Upper lobe of left lung (tissue), 4 donors: ENCODE measurements around the gene NPC2.

ENCODE experiments used
- POLR2A ChIP-seq, 4 donors: fragments of 450-650 bp; IDR thresholded peaks; one replicate each; pipeline ENCODE4 v1.5.1; 2016 to 2017; ENCODE audit warnings: antibody characterized with exemption in 4 of 4, mild to moderate bottlenecking in 2 of 4
- POLR2AphosphoS5 ChIP-seq, 2 donors: sonication (generic); formaldehyde crosslinking; IDR thresholded peaks; one replicate each; pipeline ENCODE4 v1.5.1; 2017; ENCODE audit warnings: antibody characterized with exemption in 2 of 2
- TF ChIP-seq, protein P1 (sequence below), 6 experiments: fragments of 450-650 bp in 4 of 6; fragments of 200-600 bp in 2 of 6; sonication (generic) in 2 of 6; IDR thresholded peaks; one replicate each; pipeline ENCODE4 v1.5.1; 2016 to 2019; ENCODE audit warnings: antibody characterized with exemption in 6 of 6

DNA sequence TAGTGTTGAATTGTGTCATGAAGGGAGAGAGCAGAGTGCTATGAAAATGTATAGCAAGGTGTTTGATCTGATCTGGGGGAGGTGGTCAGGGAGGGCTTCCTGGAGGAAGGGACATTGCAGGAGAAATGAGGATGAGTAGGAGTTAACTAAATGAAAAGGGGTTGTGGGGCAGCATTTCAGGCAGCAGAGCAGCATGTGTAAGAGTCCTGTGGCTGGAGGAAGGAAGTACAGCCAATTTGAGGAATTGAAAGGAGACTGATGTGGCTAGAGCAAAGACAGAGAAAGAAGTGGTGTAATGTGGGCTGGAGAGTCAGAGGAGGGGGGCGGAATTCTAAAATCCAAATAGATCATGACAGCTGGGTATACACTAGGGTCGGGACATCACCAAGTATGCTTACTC is 20.5 kb downstream of the NPC2 start:
- TF ChIP-seq POLR2A (IDR thresholded peaks at IDR 0.05) (no peak), POLR2AphosphoS5 (IDR thresholded peaks at IDR 0.05) (no peak)
- TF ChIP-seq, protein P1, sequence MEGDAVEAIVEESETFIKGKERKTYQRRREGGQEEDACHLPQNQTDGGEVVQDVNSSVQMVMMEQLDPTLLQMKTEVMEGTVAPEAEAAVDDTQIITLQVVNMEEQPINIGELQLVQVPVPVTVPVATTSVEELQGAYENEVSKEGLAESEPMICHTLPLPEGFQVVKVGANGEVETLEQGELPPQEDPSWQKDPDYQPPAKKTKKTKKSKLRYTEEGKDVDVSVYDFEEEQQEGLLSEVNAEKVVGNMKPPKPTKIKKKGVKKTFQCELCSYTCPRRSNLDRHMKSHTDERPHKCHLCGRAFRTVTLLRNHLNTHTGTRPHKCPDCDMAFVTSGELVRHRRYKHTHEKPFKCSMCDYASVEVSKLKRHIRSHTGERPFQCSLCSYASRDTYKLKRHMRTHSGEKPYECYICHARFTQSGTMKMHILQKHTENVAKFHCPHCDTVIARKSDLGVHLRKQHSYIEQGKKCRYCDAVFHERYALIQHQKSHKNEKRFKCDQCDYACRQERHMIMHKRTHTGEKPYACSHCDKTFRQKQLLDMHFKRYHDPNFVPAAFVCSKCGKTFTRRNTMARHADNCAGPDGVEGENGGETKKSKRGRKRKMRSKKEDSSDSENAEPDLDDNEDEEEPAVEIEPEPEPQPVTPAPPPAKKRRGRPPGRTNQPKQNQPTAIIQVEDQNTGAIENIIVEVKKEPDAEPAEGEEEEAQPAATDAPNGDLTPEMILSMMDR (IDR thresholded peaks at IDR 0.05) = no peak
